Endodermal cell (in vitro differentiated cells): ENCODE data around the gene PPP2R5E. TPM values are rescaled to one million over a fixed set of nuclear protein-coding genes. Genes with fewer than 3 reads are reported as not detected.

Experiments used
- DNase-seq: peaks from one replicate; pipeline ENCODE4 v3.0.0-alpha.2; 2017
- H3K27ac ChIP-seq: 2 replicates; pipeline ENCODE4 v1.5.1; 2013; ENCODE audit warnings: mild to moderate bottlenecking, low read depth, low read length, moderate library complexity
- H3K27me3 ChIP-seq: 2 replicates; pipeline ENCODE4 v1.6.1; 2013; ENCODE audit warnings: mild to moderate bottlenecking, low read length, moderate library complexity; ENCODE audit not compliant: insufficient read depth, control insufficient read depth, poor library complexity, severe bottlenecking
- H3K36me3 ChIP-seq: 2 replicates; pipeline ENCODE4 v1.7.0; 2013; ENCODE audit warnings: mild to moderate bottlenecking, low read length, moderate library complexity; ENCODE audit not compliant: control insufficient read depth, insufficient read depth
- H3K4me1 ChIP-seq: one replicate; pipeline ENCODE4 v1.7.0; 2013; ENCODE audit warnings: low read length; ENCODE audit not compliant: control insufficient read depth, insufficient read depth
- H3K4me3 ChIP-seq: 2 replicates; pipeline ENCODE4 v1.5.1; 2013; ENCODE audit warnings: mild to moderate bottlenecking, low read length, moderate library complexity
- H3K9ac ChIP-seq: 2 replicates; pipeline ENCODE4 v1.6.1; 2013; ENCODE audit warnings: mild to moderate bottlenecking, low read length, moderate library complexity; ENCODE audit not compliant: poor library complexity, severe bottlenecking; ENCODE audit errors: extremely low read depth
- H3K9me3 ChIP-seq: 2 replicates; pipeline ENCODE4 v1.6.1; 2013; ENCODE audit warnings: mild to moderate bottlenecking, low read length, moderate library complexity; ENCODE audit not compliant: control insufficient read depth
- H3K27ac Mint-ChIP-seq: 2 replicates; pipeline ENCODE4 v1.8.0; 2020; ENCODE audit warnings: mixed read lengths
- H3K27me3 Mint-ChIP-seq: 2 replicates; pipeline ENCODE4 v1.8.0; 2021; ENCODE audit warnings: mild to moderate bottlenecking, mixed read lengths; ENCODE audit not compliant: insufficient read depth
- H3K36me3 Mint-ChIP-seq: 2 replicates; pipeline ENCODE4 v1.8.0; 2020; ENCODE audit warnings: low read depth, mixed read lengths
- H3K4me1 Mint-ChIP-seq: 2 replicates; pipeline ENCODE4 v1.8.0; 2020; ENCODE audit warnings: mixed read lengths
- H3K4me3 Mint-ChIP-seq: 2 replicates; pipeline ENCODE4 v1.8.0; 2020; ENCODE audit warnings: mild to moderate bottlenecking, moderate library complexity, mixed read lengths
- H3K9me3 Mint-ChIP-seq: 2 replicates; pipeline ENCODE4 v1.8.0; 2020; ENCODE audit warnings: mild to moderate bottlenecking, mixed read lengths
- WGBS, 2 experiments: methylation state at CpG; one replicate each; pipeline versions ENCODE4 v1.1.5 to v1.1.7; 2013; ENCODE audit warnings: missing lambda C conversion rate in 2 of 2, mixed read lengths in 1 of 2; ENCODE audit not compliant: insufficient coverage in 1 of 2, insufficient read length in 1 of 2; 5-methylcytosine and 5-hydroxymethylcytosine counted together
- total RNA-seq, 2 donors: library from RNA; stranded (reverse); fragmentation: NEBNext Ultra II Directional in 1 of 2; extraction: Animal tissue kit (Norgen Biotek cat#: 25700) in 1 of 2; gene quantifications; 2 replicates in 1 of 2; 3 replicates in 1 of 2; pipeline ENCODE4 v1.2.1, GENCODE V29; 2021
- TF ChIP-seq, protein P1 (sequence below): fragments of 200-600 bp; sonication (generic); conservative IDR thresholded peaks from 2 replicates; pipeline ENCODE4 v1.5.0; 2021; ENCODE audit warnings: antibody characterized with exemption, mild to moderate bottlenecking

Gene PPP2R5E
- total RNA-seq, 2 donors from 2014 or later: 61.1 to 63.8 TPM

DNA sequence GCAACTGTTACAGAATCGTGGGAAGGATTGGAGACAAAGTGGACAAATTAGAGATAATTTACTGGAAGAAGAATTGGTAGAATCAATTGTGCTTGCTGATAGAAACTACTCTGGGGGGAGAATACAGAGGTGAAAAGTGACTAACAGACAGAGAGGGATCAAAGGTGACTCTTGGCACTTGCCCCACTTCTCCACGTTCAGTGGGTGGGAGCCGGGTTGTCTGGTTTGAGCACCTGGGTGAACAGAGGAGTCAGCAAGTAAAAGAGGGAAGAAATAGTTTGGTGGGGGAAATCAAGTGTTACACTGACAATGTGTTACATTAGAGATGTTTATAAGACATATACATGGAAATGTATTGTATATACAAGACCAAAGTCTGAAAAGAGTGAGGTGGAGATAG lies 69.1 kb downstream of the PPP2R5E start:
- Mint-ChIP-seq H3K27ac (no peak overlapping the region), H3K4me1 (peaks cover 12% of the 10 kb centered on the region)

DNA sequence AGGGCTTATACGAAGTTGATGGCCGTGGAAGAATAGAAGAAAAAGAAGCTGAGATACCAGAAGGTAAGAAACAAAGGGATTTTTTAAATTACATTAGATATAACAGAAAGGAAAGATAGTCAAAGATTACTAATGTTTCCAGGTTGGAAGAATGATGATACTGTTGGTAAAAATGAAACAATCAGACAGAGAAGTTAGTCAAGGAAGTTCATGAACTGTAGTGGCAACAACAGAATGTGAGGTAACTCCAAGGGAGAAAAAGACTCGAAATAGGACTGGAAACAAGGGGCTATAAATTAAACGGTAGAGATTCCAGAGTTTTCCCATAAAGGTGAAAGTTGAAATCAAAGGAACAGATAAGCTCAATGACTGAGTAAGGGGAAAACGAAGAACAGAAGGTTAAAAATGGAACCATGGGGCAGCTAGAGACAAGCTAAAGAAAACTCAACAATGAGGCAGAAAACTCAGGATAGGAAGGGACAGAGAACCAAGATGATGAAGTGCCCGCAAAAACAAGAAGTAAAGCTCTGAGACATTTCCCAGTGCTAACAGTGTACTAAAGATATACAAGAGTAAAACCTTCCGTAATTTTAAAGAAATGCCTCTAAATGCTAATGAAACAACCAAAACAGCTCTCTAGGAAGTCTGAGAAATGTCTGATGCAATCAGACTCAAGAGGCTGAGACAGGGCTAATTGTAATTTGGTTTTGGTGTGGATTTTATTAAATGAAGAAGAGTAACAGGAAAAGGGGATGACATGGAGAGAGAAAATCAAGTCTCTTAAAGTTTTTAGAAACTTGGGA lies 70.0 kb downstream of the PPP2R5E start:
- Histone ChIP-seq H3K27ac (no peak overlapping the region), H3K4me3 (no peak overlapping the region), H3K9ac (no peak overlapping the region), H3K9me3 (no peaks in the 10 kb centered on the region), H3K36me3 (no peaks in the 10 kb centered on the region), H3K27me3 (no peaks in the 10 kb centered on the region), H3K4me1 (peaks cover 12% of the 10 kb centered on the region)
- DNase-seq: no peak
- H3K27me3 Mint-ChIP-seq: no peaks in the 10 kb centered on the region
- H3K9me3 Mint-ChIP-seq: no peaks in the 10 kb centered on the region
- 92 to 94% methylated on average over 4 to 7 of the region's 7 CpGs for WGBS, 2 experiments
- H3K36me3 Mint-ChIP-seq: no peaks in the 10 kb centered on the region
- H3K27ac Mint-ChIP-seq: no peak overlapping the region
- H3K4me3 Mint-ChIP-seq: no peak overlapping the region
- peaks cover 19% of the 10 kb centered on the region for H3K4me1 Mint-ChIP-seq
- TF ChIP-seq, protein P1, sequence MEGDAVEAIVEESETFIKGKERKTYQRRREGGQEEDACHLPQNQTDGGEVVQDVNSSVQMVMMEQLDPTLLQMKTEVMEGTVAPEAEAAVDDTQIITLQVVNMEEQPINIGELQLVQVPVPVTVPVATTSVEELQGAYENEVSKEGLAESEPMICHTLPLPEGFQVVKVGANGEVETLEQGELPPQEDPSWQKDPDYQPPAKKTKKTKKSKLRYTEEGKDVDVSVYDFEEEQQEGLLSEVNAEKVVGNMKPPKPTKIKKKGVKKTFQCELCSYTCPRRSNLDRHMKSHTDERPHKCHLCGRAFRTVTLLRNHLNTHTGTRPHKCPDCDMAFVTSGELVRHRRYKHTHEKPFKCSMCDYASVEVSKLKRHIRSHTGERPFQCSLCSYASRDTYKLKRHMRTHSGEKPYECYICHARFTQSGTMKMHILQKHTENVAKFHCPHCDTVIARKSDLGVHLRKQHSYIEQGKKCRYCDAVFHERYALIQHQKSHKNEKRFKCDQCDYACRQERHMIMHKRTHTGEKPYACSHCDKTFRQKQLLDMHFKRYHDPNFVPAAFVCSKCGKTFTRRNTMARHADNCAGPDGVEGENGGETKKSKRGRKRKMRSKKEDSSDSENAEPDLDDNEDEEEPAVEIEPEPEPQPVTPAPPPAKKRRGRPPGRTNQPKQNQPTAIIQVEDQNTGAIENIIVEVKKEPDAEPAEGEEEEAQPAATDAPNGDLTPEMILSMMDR: no peak

More for the DNA sequence above, 69.1 kb downstream of the PPP2R5E start:
- Mint-ChIP-seq H3K9me3 (no peaks in the 10 kb centered on the region), H3K4me3 (no peak overlapping the region), H3K36me3 (no peaks in the 10 kb centered on the region), H3K27me3 (no peaks in the 10 kb centered on the region)
- Histone ChIP-seq H3K4me3 (no peak overlapping the region), H3K9ac (no peak overlapping the region), H3K36me3 (no peaks in the 10 kb centered on the region), H3K27me3 (no peaks in the 10 kb centered on the region), H3K9me3 (no peaks in the 10 kb centered on the region), H3K27ac (no peak overlapping the region), H3K4me1 (peaks cover 12% of the 10 kb centered on the region)
- 94 to 97% methylated on average over 3 of the region's 3 CpGs for WGBS, 2 experiments
- no peak for DNase-seq
- TF ChIP-seq, protein P1: no peak

DNA sequence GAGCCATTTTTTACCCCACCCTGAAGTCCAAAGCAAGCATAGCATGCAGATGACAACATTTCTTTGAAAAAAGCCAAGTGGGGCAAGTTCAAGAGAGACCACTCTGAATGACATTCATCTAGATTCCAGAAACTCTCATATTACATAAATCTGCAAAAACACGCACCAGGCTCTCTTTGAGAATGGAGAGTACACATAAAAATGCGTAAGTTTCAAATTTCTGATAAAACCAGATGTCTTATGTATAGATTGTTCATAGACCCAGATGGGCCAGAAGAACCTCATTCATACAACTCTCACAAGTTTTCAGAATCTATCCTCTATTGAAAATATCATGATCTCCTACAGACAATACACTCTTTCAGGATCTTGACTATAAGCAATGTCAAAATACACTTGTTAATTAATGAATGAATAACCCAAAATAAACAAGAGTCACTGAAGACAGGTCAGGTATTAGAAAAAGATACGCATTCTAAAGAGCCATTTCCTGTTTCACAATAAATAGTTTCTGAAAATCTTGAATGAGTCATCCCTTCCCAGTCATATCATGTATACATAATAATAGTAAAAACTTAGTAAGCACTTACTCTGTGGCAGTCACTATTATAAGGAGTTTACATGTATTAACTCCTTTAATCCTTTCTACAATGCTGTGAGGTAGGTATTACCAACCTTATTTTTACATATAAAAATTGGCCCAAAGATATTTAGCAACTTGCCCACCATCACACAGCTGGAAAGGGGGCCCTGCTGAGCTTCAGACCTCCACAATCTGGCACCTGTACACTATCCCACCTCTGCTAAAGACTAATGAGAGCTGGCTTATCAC lies 72.0 kb downstream of the PPP2R5E start:
- Histone ChIP-seq H3K4me1 (peaks cover 12% of the 10 kb centered on the region), H3K9me3 (no peaks in the 10 kb centered on the region), H3K27ac (no peak overlapping the region), H3K27me3 (no peaks in the 10 kb centered on the region), H3K36me3 (no peaks in the 10 kb centered on the region), H3K4me3 (no peak overlapping the region), H3K9ac (no peak overlapping the region)
- TF ChIP-seq, protein P1: no peak
- 80 to 97% methylated on average over 1 to 3 of the region's 3 CpGs for WGBS, 2 experiments
- no peaks in the 10 kb centered on the region for H3K27me3 Mint-ChIP-seq
- no peak for DNase-seq
- peaks cover 20% of the 10 kb centered on the region for H3K4me1 Mint-ChIP-seq
- no peaks in the 10 kb centered on the region for H3K9me3 Mint-ChIP-seq
- H3K27ac Mint-ChIP-seq: no peak overlapping the region
- peaks cover 2% of the 10 kb centered on the region for H3K36me3 Mint-ChIP-seq
- H3K4me3 Mint-ChIP-seq: no peak overlapping the region
